ENCODE data around the gene B4GALNT3.
"Not testable (repeated sequence)": the region's sequence is repeated elsewhere in the genome, so short reads cannot be mapped to it uniquely, and the experiment has no call there.

B4GALNT3 gene

DNA sequence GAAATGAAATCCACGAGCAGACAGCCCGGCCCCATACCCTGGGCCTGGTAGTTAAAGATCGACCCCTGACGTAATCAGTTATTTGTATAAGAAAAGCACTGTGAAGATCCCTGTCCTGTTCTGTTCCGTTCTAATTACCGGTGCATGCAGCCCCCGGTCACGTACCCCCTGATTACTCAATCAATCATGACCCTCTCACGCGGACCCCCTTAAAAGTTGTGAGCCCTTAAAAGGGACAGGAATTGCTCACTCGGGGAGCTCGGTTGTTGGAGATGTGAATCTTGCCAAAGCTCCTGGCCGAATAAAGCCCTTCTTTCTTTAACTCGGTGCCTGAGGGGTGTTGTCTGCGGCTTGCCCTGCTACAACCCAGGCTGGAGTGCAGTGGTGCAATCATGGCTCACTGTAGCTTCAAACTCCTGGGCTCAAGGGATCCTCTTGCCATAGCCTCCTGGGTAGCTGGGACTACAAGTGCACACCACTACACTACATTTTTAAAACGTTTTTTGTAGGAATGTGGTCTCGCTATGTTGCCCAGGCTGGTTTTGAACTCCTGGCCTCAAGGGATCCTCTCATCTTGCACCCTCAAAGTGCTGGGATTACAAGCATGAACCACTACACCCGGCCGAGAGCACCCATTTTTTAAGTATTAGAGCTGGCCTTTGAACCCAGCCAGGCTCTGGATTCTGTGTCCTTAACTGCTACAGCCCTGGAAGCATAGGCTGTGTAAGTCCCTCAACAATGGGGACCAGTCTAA lies 118.4 kb downstream of the B4GALNT3 start:
- H3K36me3 ChIP-seq (ENCODE audit: control insufficient read depth, insufficient read depth, low read length); H3K9me3 ChIP-seq (ENCODE audit: control insufficient read depth, insufficient read depth, low read length); H3K27ac ChIP-seq (ENCODE audit: low read depth, low read length); H3K4me3 ChIP-seq (ENCODE audit: low read depth, low read length); H3K9ac ChIP-seq (ENCODE audit: low read depth, low read length); H3K27me3 ChIP-seq (ENCODE audit: control insufficient read depth, insufficient read depth, low read length): not testable (repeated sequence)
- peaks cover 11% of the 10 kb centered on the region for H3K4me1 ChIP-seq (ENCODE audit: control insufficient read depth, insufficient read depth, low read length)

DNA sequence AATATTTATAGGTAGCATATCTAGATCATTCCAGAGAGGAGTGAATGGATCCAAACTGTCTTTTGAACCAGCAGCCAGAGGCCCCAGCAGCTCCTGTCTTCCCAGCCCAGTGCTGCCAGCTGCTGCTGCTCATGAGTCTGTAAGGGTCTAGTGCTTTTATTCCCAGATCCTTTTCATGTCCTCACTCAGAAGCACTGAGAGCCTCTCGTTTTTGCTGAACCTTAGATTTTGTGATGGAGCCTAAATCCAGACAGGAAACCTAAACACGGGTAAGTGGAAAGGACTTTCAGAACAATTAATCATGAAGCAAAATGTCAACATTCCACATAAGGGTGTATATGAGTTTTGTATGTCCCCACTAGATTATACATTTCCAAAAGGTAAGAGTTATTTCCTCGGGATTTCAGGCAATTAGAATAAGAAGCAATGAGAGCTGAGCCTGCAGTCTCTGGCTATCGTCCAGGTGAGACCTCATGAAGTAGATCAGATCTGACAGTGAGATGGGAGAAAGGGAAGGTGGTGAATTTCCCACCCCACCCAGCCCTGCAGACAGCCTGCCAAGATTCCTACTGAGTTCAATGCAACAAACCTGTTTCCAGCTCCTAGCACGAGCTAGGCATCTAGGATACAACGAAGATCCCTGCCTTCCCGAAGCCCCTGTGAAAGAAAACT lies 119.1 kb downstream of the B4GALNT3 start:
- Histone ChIP-seq H3K4me3 (ENCODE audit: low read depth, low read length) (no peak overlapping the region), H3K27me3 (ENCODE audit: control insufficient read depth, insufficient read depth, low read length) (peaks cover 7% of the 10 kb centered on the region), H3K4me1 (ENCODE audit: control insufficient read depth, insufficient read depth, low read length) (peaks cover 11% of the 10 kb centered on the region), H3K9me3 (ENCODE audit: control insufficient read depth, insufficient read depth, low read length) (no peaks in the 10 kb centered on the region), H3K27ac (ENCODE audit: low read depth, low read length) (no peak overlapping the region), H3K9ac (ENCODE audit: low read depth, low read length) (no peak overlapping the region), H3K36me3 (ENCODE audit: control insufficient read depth, insufficient read depth, low read length) (no peaks in the 10 kb centered on the region)

DNA sequence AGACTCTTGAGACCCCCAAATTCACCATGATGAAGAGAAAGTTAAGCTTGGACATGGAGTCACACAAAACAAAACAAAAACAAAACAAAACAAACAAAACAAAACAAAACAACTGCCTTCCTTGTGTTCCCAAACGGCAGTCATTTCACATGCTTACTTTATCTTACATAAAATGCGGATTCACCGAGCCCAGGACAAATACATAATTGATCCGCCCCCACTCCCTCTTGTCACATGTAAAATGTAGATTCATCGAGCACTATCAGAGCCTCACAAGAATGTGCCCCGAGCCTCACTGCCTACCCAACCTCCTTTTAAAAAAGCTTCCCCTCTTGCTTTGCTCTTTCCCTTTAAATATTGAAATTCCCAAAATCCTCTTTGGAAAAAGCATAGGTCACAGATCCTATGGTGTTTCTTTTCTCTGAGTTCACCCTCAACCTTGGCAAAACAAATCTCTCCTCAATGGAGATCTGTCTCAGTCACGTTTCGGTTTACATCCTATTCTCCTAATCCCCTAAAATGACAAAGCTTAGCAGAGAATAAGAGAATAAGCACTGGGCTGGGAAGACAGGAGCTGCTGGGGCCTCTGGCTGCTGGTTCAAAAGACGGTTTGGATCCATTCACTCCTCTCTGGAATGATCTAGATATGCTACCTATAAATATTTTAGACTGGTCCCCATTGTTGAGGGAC lies 119.8 kb downstream of the B4GALNT3 start:
- Histone ChIP-seq H3K27me3 (ENCODE audit: control insufficient read depth, insufficient read depth, low read length) (peaks cover 7% of the 10 kb centered on the region), H3K4me3 (ENCODE audit: low read depth, low read length) (no peak overlapping the region), H3K9ac (ENCODE audit: low read depth, low read length) (no peak overlapping the region), H3K36me3 (ENCODE audit: control insufficient read depth, insufficient read depth, low read length) (no peaks in the 10 kb centered on the region), H3K9me3 (ENCODE audit: control insufficient read depth, insufficient read depth, low read length) (no peaks in the 10 kb centered on the region), H3K27ac (ENCODE audit: low read depth, low read length) (no peak overlapping the region), H3K4me1 (ENCODE audit: control insufficient read depth, insufficient read depth, low read length) (peaks cover 11% of the 10 kb centered on the region)

DNA sequence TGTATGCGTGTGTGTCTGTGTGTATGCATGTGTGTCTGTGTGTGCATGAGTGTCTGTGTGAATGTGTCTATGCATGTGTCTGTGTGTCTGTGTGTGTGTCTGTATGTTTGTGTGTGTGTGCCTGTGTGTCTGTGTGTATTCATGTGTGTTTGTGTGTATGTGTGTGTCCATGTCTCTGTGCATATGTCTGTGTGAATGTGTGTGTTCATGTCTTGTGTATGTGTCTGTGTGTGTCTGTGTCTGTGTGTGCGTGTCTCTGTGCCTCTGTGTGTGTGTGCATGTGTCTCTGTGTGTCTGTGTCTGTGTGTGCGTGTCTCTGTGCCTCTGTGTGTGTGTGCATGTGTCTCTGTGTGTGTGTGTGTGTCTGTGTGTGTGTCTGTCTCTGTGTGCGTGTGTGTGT lies 121.1 kb downstream of the B4GALNT3 start:
- Histone ChIP-seq H3K9me3 (ENCODE audit: control insufficient read depth, insufficient read depth, low read length) (no peaks in the 10 kb centered on the region), H3K4me3 (ENCODE audit: low read depth, low read length) (no peak overlapping the region), H3K27me3 (ENCODE audit: control insufficient read depth, insufficient read depth, low read length) (peaks cover 7% of the 10 kb centered on the region), H3K4me1 (ENCODE audit: control insufficient read depth, insufficient read depth, low read length) (peaks cover 11% of the 10 kb centered on the region), H3K9ac (ENCODE audit: low read depth, low read length) (no peak overlapping the region), H3K36me3 (ENCODE audit: control insufficient read depth, insufficient read depth, low read length) (no peaks in the 10 kb centered on the region), H3K27ac (ENCODE audit: low read depth, low read length) (no peak overlapping the region)

DNA sequence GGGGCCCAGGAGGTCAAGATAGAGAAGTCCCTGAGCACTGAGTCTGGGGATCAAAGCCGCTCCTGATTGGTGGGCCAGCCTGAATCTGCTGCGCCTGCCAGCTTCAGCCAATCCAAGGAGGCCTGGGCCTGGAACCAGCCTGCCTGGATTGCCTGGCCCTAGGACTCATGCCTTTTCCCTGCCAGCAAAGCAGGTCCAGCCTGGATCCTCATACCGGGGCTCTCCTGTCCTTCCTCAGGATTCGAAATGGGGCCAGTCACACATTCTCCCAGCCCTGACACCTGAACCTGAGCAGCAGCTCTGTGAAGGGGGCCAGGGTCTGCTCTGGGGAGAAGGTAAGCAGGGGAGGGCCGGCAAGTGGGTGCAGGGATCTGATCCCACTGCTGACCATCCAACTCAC lies 121.6 kb downstream of the B4GALNT3 start:
- no peaks in the 10 kb centered on the region for H3K9me3 ChIP-seq (ENCODE audit: control insufficient read depth, insufficient read depth, low read length)
- H3K27me3 ChIP-seq (ENCODE audit: control insufficient read depth, insufficient read depth, low read length): peaks cover 7% of the 10 kb centered on the region
- H3K4me1 ChIP-seq (ENCODE audit: control insufficient read depth, insufficient read depth, low read length): peaks cover 11% of the 10 kb centered on the region
- H3K27ac ChIP-seq (ENCODE audit: low read depth, low read length): no peak overlapping the region
- H3K9ac ChIP-seq (ENCODE audit: low read depth, low read length): no peak overlapping the region
- no peaks in the 10 kb centered on the region for H3K36me3 ChIP-seq (ENCODE audit: control insufficient read depth, insufficient read depth, low read length)
- H3K4me3 ChIP-seq (ENCODE audit: low read depth, low read length): no peak overlapping the region

DNA sequence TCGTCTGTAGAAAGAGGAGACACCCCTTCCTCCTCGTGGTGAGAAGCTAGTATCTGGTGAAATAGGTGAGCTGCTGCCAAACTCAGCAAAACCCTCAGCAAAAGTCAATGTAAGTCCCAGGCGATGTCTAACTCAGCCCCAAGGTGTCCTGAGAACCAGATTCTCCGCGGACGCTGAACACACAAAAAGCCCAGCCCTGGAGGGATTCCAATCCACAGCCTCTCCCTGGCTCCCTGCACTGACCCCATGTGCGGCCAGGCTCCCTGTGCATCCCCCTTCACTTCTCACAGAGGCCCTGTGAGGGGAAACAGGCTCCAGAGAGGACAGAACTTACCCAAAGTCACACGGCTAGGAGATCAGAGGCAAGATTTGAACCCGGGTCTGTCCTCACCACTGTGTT lies 122.0 kb downstream of the B4GALNT3 start:
- H3K27me3 ChIP-seq (ENCODE audit: control insufficient read depth, insufficient read depth, low read length): peaks cover 4% of the 10 kb centered on the region
- H3K36me3 ChIP-seq (ENCODE audit: control insufficient read depth, insufficient read depth, low read length): no peaks in the 10 kb centered on the region
- H3K4me1 ChIP-seq (ENCODE audit: control insufficient read depth, insufficient read depth, low read length): peaks cover 11% of the 10 kb centered on the region
- no peaks in the 10 kb centered on the region for H3K9me3 ChIP-seq (ENCODE audit: control insufficient read depth, insufficient read depth, low read length)
- H3K4me3 ChIP-seq (ENCODE audit: low read depth, low read length): no peak overlapping the region
- H3K27ac ChIP-seq (ENCODE audit: low read depth, low read length): no peak overlapping the region
- H3K9ac ChIP-seq (ENCODE audit: low read depth, low read length): no peak overlapping the region

DNA sequence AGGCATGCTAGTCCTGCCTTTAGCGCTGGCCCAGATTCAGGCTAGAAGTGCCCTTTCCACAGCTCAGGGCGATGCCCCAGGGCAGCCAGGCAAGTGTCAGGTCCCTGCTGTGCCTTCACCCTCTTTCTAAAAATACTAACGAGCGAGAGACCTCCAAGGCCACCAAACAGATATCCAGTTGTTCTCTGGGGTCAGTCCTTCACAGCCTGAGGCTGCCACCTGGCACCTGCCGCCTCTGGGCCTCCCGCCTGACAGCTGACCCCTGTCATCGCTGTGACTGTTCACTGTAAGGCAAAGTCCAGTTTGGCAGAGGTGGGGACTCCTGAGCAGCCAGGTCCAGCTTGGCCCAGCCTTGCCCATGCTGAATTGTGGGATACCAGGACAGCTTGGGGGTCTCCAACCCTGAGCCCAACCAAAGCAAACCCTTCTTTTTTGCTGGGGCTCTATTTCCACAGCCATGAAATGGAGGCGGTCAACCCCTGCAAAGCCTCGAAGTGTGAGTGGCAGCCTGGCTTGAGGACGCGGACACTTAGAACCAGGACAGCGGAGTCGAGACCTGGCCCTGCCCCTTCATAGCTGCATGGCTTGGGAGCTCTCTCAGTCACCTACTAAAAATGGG lies 123.6 kb downstream of the B4GALNT3 start:
- Histone ChIP-seq H3K36me3 (ENCODE audit: control insufficient read depth, insufficient read depth, low read length) (no peaks in the 10 kb centered on the region), H3K27me3 (ENCODE audit: control insufficient read depth, insufficient read depth, low read length) (no peaks in the 10 kb centered on the region), H3K9me3 (ENCODE audit: control insufficient read depth, insufficient read depth, low read length) (no peaks in the 10 kb centered on the region), H3K9ac (ENCODE audit: low read depth, low read length) (no peak overlapping the region), H3K4me1 (ENCODE audit: control insufficient read depth, insufficient read depth, low read length) (peaks cover 11% of the 10 kb centered on the region), H3K27ac (ENCODE audit: low read depth, low read length) (no peak overlapping the region), H3K4me3 (ENCODE audit: low read depth, low read length) (no peak overlapping the region)

DNA sequence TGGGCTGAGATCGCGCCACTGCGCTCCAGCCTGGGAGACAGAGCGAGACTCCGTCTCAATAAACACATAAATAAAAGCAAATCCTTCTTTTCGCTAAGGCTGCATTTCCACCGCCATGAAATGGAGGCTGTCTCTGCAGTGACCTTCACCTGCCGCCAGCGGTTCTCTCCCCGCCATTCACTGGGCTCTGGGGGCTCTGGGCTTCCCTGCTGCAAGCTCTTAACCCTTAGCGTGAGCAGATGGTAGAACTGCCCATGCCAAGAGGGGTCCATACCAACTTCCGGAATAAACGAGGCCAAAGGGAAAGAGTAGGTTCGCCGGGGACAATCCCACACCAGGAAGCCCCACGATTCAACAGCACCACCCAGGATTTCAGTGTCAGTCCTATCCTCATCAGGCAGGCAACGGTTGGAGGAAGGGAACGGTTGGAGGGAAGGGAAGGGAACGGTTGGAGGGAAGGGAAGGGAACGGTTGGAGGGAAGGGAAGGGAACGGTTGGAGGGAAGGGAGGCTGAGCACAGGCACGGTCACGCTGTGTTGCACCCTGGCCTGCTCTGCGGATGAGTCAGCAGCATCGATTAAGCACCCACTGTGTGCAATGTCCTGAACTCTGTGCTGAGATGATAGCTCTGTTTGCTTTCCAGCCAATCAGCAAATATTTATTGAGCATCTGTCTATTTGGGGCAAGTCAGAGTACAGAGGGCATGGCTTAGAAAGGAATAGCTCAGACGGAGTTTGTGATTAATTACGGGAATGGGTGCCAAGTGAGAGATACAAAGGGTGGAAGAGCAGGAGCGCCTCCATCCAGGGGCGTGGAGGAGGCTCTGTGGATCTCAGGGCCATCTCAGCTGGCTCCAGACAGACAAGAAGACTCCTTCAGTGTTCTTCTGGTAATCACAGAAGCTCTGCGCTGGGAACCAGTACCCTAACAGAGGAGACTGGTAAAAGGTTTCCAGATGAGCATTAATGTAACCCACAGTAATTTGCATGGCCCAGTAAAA lies 125.6 kb downstream of the B4GALNT3 start:
- no peak overlapping the region for H3K27ac ChIP-seq (ENCODE audit: low read depth, low read length)
- no peaks in the 10 kb centered on the region for H3K36me3 ChIP-seq (ENCODE audit: control insufficient read depth, insufficient read depth, low read length)
- H3K9ac ChIP-seq (ENCODE audit: low read depth, low read length): no peak overlapping the region
- H3K9me3 ChIP-seq (ENCODE audit: control insufficient read depth, insufficient read depth, low read length): no peaks in the 10 kb centered on the region
- no peaks in the 10 kb centered on the region for H3K4me1 ChIP-seq (ENCODE audit: control insufficient read depth, insufficient read depth, low read length)
- no peaks in the 10 kb centered on the region for H3K27me3 ChIP-seq (ENCODE audit: control insufficient read depth, insufficient read depth, low read length)
- no peak overlapping the region for H3K4me3 ChIP-seq (ENCODE audit: low read depth, low read length)

DNA sequence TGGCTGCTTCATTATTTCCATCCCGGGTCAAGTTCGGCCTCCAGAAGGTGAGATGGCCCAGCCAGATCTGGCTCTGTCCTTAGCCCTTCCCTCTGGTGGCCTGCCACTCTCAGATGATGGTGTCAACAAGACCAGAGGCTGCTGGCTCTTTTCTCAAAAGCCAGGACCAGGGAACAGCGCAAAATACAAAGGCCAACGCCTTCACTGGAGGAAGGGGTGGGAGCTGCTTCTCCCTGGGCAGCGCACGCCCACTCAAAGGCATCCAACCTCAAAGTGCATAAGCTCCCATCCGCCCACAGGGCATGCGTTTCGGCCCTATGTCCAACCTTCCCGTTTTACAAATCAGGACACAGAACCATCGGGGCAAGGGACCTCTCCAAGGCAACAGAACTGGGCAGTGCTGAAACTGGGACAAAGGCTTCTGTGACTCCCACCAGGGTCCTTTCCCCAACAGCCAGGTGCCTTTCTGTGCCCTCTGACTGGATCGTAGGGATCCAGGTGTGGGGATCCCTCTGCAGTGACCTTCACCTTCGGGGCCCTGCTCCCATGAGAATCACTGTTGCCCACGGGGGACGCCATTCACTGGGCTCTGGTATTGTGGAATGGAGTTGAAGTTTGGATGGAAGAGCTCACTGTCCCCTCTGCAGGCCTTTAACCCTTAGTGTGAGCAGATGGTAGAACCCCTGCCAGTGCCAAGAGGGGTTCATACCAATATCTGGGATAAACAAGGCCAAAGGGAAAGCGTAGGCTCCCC lies 126.8 kb downstream of the B4GALNT3 start:
- H3K9ac ChIP-seq (ENCODE audit: low read depth, low read length): no peak overlapping the region
- H3K9me3 ChIP-seq (ENCODE audit: control insufficient read depth, insufficient read depth, low read length): no peaks in the 10 kb centered on the region

More for the DNA sequence above, 126.8 kb downstream of the B4GALNT3 start:
- no peaks in the 10 kb centered on the region for H3K27me3 ChIP-seq (ENCODE audit: control insufficient read depth, insufficient read depth, low read length)
- no peaks in the 10 kb centered on the region for H3K36me3 ChIP-seq (ENCODE audit: control insufficient read depth, insufficient read depth, low read length)
- H3K4me3 ChIP-seq (ENCODE audit: low read depth, low read length): no peak overlapping the region
- no peak overlapping the region for H3K27ac ChIP-seq (ENCODE audit: low read depth, low read length)
- no peaks in the 10 kb centered on the region for H3K4me1 ChIP-seq (ENCODE audit: control insufficient read depth, insufficient read depth, low read length)
